Fibroblast of the aortic adventitia (primary cell): ENCODE results near the gene UBL3. TPM values are rescaled to one million over a fixed set of nuclear protein-coding genes. Genes with fewer than 3 reads are reported as not detected.

ENCODE experiments used
- DNase-seq: peaks from one replicate; pipeline ENCODE4 v3.0.0-alpha.2; 2010; ENCODE audit warnings: low read depth
- H3K4me3 ChIP-seq: 2 replicates; pipeline ENCODE4 v1.5.1; 2011; ENCODE audit warnings: low read depth, mild to moderate bottlenecking, control low read depth, low read length, moderate library complexity
- CTCF ChIP-seq: IDR thresholded peaks from 2 replicates; pipeline ENCODE4 v1.5.1; 2011; ENCODE audit warnings: mild to moderate bottlenecking, low read length, control low read depth, inconsistent platforms; ENCODE audit not compliant: insufficient read depth
- total RNA-seq: library from RNA; depleted of rRNA; stranded (reverse); fragments of >200 nt; gene quantifications from 2 replicates; pipeline ENCODE4 v1.2.3, GENCODE V29; 2012; ENCODE audit warnings: low replicate concordance

UBL3 gene
- total RNA-seq, 1 donor = 57.7 TPM

- H3K4me3 ChIP-seq = no peak overlapping the region
- no peak for DNase-seq
- TF ChIP-seq CTCF = no peak
These were observed 31.3 kb downstream of the UBL3 start for GRCh38 chr13:29819143-29819542.

GRCh38 chr13:29817604-29818378 is 32.6 kb downstream of the UBL3 start:
- TF ChIP-seq CTCF = no peak
- H3K4me3 ChIP-seq = no peak overlapping the region
- DNase-seq = peak; percentile 16

- no peak overlapping the region for H3K4me3 ChIP-seq
- no peak for TF ChIP-seq CTCF
- no peak for DNase-seq
These were observed 33.7 kb downstream of the UBL3 start for GRCh38 chr13:29816715-29817114.

GRCh38 chr13:29815336-29815735 is 35.1 kb downstream of the UBL3 start:
- no peak overlapping the region for H3K4me3 ChIP-seq
- no peak for DNase-seq
- TF ChIP-seq CTCF = no peak

GRCh38 chr13:29810898-29811297 is 39.5 kb downstream of the UBL3 start:
- DNase-seq = no peak
- no peak for TF ChIP-seq CTCF
- H3K4me3 ChIP-seq = no peak overlapping the region

GRCh38 chr13:29810145-29810742 is 40.2 kb downstream of the UBL3 start:
- TF ChIP-seq CTCF = no peak
- no peak overlapping the region for H3K4me3 ChIP-seq
- DNase-seq = peak; percentile 51
